HG02981 (cell line): ENCODE measurements around the gene CCDC90B.
A peak's percentile ranks its signal among the peaks of the same experiment; 100 is the strongest.

Experiments
- ATAC-seq: cut with Tn5 transposase; IDR thresholded peaks from one replicate; pipeline ENCODE4 v1.9.1; 2021; ENCODE audit warnings: mild to moderate bottlenecking, moderate library complexity; ENCODE audit not compliant: unreplicated experiment

CCDC90B gene

GRCh38 chr11:83241291-83241946 is 44.7 kb downstream of the CCDC90B start:
- peak; percentile 72 for ATAC-seq

- ATAC-seq: no peak
Observed at GRCh38 chr11:83238111-83238510, 48.1 kb downstream of the CCDC90B start.

GRCh38 chr11:83235825-83236224 is 50.3 kb downstream of the CCDC90B start:
- ATAC-seq: no peak

- ATAC-seq: no peak
Observed at GRCh38 chr11:83223457-83223856, 62.7 kb downstream of the CCDC90B start.

GRCh38 chr11:83222499-83222898 is 63.7 kb downstream of the CCDC90B start:
- no peak for ATAC-seq

- no peak for ATAC-seq
Observed at GRCh38 chr11:83221694-83222093, 64.5 kb downstream of the CCDC90B start.

GRCh38 chr11:83220260-83220659 is 65.9 kb downstream of the CCDC90B start:
- no peak for ATAC-seq

GRCh38 chr11:83219095-83219494 is 67.1 kb downstream of the CCDC90B start:
- ATAC-seq: no peak
